NCI-H748 treated with DMSO at 0.1 percent for 48 hours (cell line): Measurements from ENCODE around the gene CRX.
"Not testable (repeated sequence)": the region's sequence is repeated elsewhere in the genome, so short reads cannot be mapped to it uniquely, and the experiment has no call there.

Source experiments
- DNase-seq: peaks from one replicate; lab custom pipeline; 2025; lab: John Stamatoyannopoulos, UW

The CRX gene

DNA sequence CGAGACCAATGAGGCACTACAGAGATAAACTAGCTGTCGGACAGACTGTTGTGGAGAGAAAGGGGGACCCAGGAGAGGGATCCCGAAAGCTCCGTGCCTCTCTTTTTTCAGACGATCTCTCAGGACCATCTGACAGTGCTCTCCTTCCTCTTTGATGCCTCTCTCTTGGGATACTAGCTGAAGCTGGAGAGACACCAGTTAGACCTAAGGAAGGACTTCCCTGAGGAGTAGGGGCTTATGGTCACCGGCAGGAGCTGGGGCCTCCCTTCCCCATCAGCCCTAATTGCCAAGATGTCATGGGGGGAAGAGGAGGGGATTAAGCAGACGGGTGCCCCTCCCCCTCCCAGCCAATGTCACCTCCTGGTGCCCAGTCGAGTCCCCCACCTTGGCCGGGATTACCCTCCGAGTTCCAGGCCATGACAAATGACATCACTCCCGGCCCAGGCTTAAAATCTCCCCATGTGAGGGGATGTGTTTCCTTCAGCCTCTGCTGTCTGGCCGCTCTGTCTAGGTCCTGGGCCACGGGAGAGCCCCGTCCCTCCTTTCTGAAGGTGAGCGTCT lies at the start of gene CRX:
TSS of gene CRX (plus strand) at position 478 of the 561 bp plus-strand sequence. CDS start 12,507 bp downstream, outside the sequence.
- DNase-seq, result no peak

- DNase-seq, result peak; percentile 99
These were observed 45.2 kb upstream of the CRX start for GRCh38 chr19:47776568-47776967.

DNA sequence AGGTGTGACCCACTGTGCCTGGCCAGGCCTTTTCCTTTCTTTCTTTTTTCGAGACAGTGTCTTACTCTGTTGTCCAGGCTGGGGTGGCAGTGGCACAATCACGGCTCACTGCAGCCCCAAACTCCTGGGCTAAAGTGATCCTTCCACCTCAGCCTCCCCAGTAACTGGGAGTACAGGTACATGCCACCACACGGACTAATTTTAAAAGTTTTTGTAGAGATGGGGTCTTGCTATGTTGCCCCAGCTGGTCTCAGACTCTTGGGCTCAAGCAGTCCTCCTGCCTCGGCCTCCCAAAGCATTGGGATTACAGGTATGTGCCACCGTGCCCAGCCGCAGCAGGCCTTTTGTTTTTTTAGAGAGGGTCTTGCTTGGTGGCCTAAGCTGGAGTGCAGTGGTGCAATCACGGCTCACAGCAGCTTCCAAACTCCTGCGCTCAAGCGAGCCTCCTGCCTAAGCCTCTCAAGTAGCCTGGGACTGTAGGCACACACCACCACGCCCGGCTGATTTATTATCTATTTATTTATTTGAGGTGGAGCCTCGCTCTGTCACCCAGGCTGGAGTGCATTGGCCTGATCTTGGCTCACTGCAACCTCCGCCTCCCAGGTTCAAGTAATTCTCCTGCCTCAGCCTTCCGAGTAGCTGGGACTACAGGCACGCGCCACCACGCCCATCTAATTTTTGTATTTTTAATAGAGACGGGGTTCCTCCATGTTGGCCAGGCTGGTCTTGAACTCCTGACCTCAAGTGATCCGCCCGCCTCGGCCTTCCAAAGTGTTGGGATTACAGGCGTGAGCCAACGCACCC lies 44.3 kb upstream of the CRX start:
- DNase-seq, result not testable (repeated sequence)

- DNase-seq, result peak; percentile 84
These were observed 43.4 kb upstream of the CRX start, which contains the start of gene SELENOW for GRCh38 chr19:47778049-47778953. Gene SELENOW, plus strand, starts transcription at chr19:47778703. Its CDS starts 83 bp downstream, at chr19:47778786.

DNA sequence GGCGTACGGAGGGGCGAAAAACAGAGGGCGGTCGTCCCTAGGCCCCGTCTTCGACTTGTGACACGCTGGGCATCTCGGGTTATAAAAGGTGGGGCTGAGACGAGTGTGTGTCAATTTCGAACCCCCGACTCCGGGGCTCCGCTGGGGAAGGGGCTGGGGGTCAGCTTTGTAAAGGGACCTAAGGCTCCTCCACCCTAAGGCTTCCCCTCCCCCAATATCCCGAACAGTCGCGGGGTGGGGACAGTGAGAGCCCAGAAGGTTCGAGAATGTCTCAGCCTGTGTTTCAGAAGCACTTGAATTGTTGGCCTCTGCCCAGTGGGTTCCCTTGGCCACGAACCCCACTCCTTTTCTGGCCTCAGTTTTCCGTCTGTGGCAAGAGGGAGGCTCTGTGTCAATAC lies 42.8 kb upstream of the CRX start:
- no peak for DNase-seq

DNA sequence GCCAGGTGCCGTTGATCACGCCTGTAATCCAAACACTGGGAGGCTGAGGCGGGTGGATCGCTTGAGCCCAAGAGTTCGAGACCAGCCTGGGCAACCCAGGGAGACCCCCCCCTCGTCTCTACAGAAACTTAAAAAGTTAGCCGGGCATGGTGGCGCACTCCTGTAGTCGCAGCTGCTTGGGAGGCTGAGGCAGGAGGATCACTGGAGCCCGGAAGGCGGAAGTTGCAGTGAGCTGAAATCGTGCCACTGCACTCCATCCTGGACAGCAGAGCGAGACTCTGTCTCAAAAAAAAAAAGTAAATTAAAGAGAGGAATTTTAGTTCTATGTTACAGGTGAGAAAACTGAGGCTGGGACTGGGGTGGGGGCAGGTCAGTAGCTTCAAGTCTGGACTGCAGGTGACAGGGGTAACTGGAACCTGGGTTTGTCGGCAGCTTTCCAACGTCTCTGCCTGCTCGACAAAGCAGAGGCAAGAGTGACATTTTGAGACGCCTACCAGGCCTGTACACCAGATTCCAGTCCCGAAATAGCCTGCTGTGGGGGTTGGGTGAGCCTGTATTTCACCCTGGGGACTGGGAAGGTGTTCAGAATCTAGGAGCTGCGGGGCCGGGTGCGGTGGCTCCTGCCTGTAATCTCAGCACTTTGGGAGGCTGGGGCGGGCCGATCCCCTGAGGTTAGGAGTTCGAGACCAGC lies 42.1 kb upstream of the CRX start:
- DNase-seq, result no peak

DNA sequence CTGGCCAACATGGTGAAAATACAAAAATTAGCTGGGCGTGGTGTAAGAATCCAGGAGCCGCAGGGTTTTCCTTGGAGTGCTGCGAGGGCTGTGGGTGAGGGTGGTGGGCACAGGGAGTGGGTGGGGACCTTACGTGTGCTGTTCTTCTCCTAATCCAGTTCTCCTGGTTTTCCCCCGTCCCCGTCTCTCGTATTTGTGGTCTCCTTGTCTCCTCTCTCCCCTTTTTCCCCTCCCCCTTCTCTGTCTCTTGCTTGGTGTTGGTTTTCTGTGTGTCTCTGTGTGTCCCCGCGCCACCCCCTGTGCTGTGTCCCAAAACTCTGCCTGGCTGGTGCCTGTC lies 41.6 kb upstream of the CRX start:
- no peak for DNase-seq

DNA sequence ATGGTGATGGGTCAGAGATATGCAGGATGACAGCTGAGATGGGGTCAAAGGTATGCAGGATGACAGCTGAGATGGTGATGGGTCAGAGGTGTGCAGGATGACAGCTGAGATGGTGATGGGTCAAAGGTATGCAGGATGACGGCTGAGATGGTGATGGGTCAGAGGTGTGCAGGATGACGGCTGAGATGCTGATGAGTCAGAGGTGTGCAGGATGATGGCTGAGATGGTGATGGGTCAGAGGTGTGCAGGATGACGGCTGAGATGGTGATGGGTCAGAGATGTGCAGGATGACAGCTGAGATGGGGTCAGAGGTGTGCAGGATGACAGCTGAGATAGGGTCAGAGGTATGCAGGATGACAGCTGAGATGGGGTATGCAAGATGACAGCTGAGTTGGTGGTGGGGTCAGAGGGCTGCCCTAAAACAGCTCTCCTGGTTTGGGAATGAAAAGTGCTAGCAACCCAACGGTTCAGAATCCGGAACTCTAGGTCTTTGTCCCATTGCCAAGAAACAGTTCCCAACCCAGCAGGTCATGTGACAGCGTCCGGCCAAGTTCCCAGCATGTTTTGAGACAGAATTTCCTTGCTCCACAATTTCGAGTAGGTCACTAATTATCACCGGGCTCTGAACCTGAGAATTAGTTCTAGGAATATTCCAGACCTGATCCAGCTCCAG lies 40.0 kb upstream of the CRX start:
- no peak for DNase-seq

- DNase-seq, result no peak
These were observed 35.2 kb upstream of the CRX start for GRCh38 chr19:47786566-47786965.

- not testable (repeated sequence) for DNase-seq
These were observed 34.4 kb upstream of the CRX start for GRCh38 chr19:47787307-47787706.

GRCh38 chr19:47789811-47790210 lies 31.9 kb upstream of the CRX start:
- DNase-seq, result not testable (repeated sequence)

DNA sequence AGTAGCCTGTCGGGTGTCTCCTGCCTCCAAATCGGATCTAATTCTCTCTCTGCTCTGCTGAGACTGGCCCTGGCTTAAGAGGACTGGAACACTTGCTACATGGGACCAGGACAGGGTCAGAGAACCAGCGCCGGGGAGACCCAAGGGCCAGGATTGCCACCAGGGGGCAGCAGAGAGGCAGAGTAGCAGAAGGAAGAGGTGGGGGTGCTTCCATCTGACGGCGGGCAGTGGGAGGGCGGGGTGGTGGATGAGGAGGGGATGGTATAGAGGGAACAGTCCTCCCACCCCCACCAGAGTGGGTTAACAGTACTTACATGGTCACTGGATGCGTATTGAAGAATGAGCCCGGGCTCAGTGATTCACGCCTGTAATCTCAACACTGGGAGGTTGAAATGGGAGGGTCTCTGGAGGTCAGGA lies 31.3 kb upstream of the CRX start:
- DNase-seq, result peak; percentile 49

- DNase-seq, result no peak
These were observed 29.1 kb upstream of the CRX start for GRCh38 chr19:47792616-47793015.

- no peak for DNase-seq
These were observed 27.2 kb upstream of the CRX start for GRCh38 chr19:47794526-47794925.

DNA sequence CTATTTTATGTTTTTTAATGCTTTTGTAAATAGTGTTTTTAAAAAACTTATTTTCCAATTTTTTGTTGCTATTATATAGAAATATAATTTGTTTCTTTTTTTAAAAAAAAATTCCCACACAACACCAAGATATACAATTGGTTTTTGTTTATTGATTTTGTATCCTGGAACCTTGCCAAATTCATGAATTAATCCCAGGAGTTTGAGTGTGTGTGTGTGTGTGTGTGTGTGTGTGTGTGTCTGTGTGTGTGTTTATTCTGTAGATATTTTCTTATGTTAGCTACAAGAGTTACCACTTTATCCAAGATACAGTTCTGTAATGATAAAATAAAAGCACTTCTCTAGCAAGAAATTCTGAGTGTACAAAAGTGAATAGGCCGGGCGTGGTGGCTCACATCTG lies 25.0 kb upstream of the CRX start:
- no peak for DNase-seq

GRCh38 chr19:47797996-47798903 lies 23.5 kb upstream of the CRX start:
- no peak for DNase-seq

- DNase-seq, result no peak
These were observed 22.9 kb upstream of the CRX start for GRCh38 chr19:47798904-47799266.

GRCh38 chr19:47801270-47801669 lies 20.5 kb upstream of the CRX start:
- no peak for DNase-seq

DNA sequence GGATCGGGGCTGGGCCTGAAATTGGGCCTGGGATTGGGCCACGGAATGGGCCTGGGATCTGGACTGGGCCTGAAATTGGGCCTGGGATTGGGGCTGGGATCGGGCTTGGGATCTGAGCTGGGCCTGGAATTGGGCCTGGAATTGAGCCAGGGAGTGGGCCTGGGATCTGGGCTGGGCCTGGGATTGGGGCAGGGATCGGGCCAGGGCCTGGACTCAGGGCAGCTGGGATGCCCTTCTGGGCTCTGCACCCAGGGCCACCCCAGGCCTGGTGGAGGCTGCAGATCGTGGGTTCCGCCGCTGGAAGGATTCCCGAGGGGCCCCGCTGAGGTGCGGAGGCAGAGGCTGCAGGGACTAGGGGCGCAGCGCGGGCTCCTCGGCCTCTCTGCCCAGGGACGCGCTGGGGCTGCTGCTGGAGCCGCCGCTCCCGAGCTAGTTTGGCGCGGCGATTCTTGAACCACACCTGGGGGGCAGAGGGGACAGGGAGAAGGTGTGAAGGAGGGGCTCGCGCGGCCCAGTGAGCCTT lies 19.2 kb upstream of the CRX start:
- no peak for DNase-seq

DNA sequence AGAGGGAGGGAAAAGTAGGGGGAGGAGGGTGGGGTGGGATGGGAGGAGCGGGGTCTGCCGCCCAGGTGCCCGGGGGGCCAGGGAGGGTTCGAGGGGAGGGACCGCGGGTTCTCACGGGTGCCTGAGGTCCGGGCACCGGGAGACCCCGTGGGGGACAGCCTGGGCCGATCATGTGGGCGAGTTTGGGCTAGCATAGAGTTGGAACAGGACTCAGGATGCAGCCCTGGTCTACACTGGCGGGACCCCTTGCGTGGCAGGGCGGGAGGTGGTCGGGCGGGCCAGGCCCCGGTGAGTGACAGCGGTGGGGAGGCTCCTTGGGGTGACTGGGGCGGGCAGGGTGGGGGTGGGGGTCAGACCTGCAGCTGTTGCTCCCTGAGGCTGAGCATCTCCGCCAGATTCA lies 18.6 kb upstream of the CRX start:
- not testable (repeated sequence) for DNase-seq
